GM10847 (cell line): Measurements from ENCODE around the gene TTLL5.

Experiments used
- POLR2A ChIP-seq: IDR thresholded peaks from 2 replicates; pipeline ENCODE4 v1.6.1; 2011; ENCODE audit not compliant: insufficient read length; ENCODE audit errors: extremely low read depth

The TTLL5 gene

GRCh38 chr14:75742867-75743266 lies 81.8 kb downstream of the TTLL5 start:
- no peak for TF ChIP-seq POLR2A

GRCh38 chr14:75747899-75748298 lies 86.9 kb downstream of the TTLL5 start:
- no peak for TF ChIP-seq POLR2A

GRCh38 chr14:75748336-75748735 lies 87.3 kb downstream of the TTLL5 start:
- no peak for TF ChIP-seq POLR2A

GRCh38 chr14:75751296-75751695 lies 90.2 kb downstream of the TTLL5 start:
- TF ChIP-seq POLR2A, result no peak

GRCh38 chr14:75752086-75752485 lies 91.0 kb downstream of the TTLL5 start:
- TF ChIP-seq POLR2A, result no peak

GRCh38 chr14:75752907-75753594 lies 92.0 kb downstream of the TTLL5 start:
- TF ChIP-seq POLR2A, result no peak

GRCh38 chr14:75753696-75754095 lies 92.7 kb downstream of the TTLL5 start:
- no peak for TF ChIP-seq POLR2A

- TF ChIP-seq POLR2A, result no peak
These were observed 96.8 kb downstream of the TTLL5 start for GRCh38 chr14:75757644-75758402.

- TF ChIP-seq POLR2A, result no peak
These were observed 103.0 kb downstream of the TTLL5 start for GRCh38 chr14:75764020-75764419.

- no peak for TF ChIP-seq POLR2A
These were observed 108.1 kb downstream of the TTLL5 start for GRCh38 chr14:75769047-75769685.

GRCh38 chr14:75770635-75771034 lies 109.6 kb downstream of the TTLL5 start:
- TF ChIP-seq POLR2A, result no peak

- TF ChIP-seq POLR2A, result no peak
These were observed 110.5 kb downstream of the TTLL5 start for GRCh38 chr14:75771595-75771994.

GRCh38 chr14:75773046-75773445 lies 112.0 kb downstream of the TTLL5 start:
- no peak for TF ChIP-seq POLR2A

- no peak for TF ChIP-seq POLR2A
These were observed 120.0 kb downstream of the TTLL5 start for GRCh38 chr14:75781096-75781495.

- TF ChIP-seq POLR2A, result no peak
These were observed 122.1 kb downstream of the TTLL5 start for GRCh38 chr14:75783184-75783583.
